Activated T-cell treated with anti-CD3 and anti-CD28 coated beads, Interleukin-2, amount 50 U/mL, for 1 hour (primary cell): ENCODE measurements around the gene OR52K2.
"Not testable (repeated sequence)": the region's sequence is repeated elsewhere in the genome, so short reads cannot be mapped to it uniquely, and the experiment has no call there.

Source experiments
- DNase-seq: peaks from one replicate; pipeline ENCODE4 v3.0.0-alpha.2; 2020

Gene OR52K2

DNA sequence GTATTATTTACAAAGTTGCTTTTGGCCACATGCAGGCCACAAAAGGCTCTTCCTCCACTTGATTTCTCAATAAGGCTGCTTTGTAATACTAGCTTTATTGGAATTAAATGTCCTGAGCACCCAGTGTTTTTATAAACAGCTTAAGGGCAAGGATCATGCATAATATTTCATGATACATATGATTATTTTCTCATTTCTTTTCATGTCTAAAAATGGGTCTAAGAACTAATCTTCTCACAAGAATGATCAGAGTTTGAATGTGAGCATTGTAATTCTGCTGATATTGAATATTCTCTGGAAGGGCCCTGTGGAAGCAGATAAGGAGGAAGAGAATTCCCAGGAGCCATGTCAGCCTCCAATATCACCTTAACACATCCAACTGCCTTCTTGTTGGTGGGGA, at the start of gene OR52K2:
Gene OR52K2, plus strand, starts transcription at position 301 of the 400 bp plus-strand sequence. Its CDS starts 45 bp downstream, at position 346.
- no peak for DNase-seq

DNA sequence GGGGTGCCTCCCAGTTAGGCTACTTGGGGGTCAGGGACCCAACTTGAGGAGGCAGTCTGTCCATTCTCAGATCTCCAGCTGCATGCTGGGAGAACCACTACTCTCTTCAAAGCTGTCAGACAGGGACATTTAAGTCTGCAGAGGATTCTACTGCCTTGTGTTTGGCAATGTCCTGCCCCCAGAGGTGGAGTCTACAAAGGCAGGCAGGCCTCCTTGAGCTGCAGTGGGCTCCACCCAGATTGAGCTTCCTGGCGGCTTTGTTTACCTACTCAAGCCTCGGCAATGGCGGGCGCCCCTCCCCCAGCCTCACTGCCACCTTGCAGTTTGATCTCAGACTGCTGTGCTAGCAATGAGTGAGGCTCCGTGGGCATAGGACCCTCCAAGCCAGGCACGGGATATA, 42.9 kb upstream of the OR52K2 start:
- DNase-seq = not testable (repeated sequence)

DNA sequence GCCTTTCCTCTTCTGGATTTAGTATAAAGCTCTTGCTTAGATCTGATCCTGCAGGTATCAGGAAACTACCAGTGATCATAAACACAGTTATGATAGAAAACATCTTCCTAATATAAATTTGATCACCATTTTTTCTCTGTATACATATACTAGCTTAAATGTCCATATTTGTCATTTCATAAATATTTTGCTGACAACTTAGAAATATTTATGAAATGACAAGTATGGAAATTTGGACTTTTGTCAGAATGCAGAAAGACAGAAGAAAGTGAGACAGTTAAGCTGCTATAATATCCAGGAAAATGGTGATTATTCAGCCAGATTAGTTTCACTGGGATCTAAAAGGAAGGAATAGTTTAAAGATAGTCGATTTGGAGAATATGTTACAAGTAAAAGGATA, 32.8 kb upstream of the OR52K2 start:
- DNase-seq = no peak

DNA sequence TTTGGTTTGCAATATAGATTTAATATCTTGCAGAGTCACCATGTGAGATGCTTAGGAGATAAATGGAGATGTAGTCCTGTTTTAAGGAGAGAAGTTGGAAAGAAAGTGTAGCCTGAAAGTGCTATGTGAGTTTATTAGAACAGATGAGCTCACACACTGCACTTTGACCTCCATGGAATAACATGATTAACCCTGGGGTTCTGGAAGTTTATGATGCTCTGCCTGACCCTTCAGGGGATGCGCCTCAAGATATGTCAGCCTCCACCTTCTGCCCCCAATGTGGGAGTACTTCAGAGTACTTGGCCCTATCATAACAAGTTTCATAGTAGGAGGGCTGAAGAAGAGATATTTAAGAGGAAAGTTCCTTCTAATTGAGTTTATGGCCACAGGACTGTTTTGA, 32.3 kb upstream of the OR52K2 start:
- DNase-seq = no peak

DNA sequence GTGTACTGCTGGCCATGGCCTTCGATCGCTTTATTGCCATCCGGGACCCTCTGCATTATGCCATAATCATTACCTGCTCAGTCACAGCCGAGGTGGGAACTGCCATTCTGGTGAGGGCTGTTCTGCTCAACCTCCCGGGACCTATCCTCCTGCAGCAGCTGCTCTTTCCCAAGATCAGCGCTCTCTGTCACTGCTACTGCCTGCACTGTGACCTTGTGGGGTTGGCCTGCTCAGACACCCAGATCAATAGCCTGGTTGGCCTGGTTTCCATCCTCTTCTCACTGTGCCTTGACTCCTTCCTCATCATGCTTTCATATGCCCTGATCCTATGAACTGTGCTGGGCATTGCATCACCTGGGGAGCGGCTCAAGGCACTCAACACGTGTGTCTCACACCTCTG, 30.7 kb upstream of the OR52K2 start:
- no peak for DNase-seq

DNA sequence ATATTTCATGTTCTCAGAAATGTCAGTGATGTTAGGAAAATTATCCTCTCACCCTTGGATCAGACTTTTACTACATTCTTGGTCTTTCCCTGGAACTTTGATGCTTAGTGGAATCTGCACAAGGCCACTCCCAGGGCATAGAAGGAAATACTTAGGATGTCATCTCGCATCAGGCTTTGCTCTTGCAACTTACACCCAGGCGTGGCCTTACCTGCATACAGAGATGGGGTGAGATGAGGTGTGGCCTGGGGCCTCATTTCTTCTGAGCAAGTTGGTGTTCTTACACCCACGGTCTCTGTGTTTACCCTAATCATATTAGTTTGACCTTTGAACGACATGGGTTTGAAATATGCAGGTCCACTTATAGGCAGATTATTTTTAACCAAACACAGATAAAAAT, 19.0 kb upstream of the OR52K2 start:
- no peak for DNase-seq

DNA sequence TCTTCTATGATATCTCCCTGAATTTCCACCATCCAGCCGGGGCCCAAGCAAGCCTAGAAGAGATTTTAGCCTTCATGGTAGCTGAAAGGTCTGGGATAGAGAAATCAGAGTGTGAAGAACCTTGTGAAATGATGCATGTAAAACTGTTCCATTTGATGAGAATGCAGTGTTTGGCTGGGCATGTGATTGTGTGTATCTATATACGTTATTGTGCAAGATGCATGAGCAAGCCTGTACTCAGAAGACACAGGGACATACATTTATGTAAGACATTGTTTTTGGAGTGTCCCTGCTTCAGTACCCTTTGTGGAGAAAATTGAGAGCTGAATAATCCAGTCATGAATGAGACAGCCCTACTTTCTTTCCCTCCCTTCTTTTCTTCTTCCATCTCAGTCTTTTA, 15.2 kb upstream of the OR52K2 start:
- no peak for DNase-seq

DNA sequence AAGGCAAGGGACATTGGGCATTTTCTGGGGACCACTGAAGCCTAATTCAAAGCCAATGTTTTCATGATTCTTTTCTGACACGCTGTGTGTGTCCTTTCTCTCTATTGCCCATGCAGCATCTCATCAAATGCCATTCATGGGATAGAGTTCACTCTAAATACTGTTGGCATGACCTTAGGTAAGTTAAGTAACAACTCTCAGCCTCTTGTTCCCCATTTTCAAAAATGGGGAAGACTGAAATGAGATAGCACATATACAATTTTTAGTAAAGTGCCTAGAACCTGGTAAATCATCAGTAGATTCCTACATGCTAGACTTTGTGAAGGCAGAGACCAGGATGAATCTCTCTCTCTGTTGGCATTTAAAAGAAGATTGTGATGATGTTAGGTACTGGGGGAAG, 12.7 kb upstream of the OR52K2 start:
- no peak for DNase-seq

DNA sequence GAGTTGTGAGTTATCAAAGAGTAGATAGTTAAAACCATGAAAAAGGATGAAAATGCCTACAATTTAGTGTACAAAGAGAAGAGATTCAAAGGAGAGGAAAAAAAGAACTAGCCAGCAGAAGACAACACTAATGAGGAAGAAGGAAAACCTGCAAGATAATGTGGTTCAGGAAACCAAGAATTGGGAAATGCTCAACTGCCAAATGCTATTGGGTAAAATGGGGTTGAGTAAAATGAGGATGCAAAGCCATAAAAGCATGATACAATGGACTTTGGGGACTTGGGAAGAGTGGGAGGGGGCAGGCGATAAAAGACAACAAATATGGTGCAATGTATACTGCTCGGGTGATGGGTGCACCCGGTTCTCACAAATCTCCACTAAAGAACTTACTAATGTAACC, 7.6 kb upstream of the OR52K2 start:
- no peak for DNase-seq

DNA sequence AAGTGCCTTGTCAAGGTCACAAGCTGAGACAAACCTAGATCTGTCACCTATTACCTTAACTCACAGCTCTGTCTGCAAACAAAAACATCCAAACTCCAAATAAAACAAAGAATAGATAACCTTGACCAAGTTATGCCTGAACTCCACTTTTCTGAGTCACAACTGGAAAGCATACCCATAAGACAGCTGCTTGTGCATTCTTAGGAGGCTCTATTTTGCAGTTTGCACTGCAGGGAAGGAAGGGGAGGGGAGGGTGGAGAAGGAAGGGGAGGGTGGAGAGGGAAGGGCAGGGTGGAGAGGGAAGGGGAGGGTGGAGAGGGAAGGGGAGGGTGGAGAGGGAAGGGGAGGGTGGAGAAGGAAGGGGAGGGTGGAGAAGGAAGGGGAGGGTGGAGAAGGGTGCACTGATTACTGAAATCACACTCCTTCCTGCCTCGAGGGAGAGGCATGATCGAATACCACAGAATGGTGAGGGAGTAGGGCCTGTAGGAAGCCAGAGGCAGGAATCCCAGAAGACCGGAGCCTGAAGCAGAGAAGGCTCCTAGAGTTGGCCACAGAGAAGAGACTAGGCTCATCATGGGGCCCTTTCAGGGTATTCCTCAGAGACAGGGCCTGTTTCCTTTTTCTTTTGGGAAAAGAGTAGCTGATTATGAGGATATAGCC, 5.7 kb upstream of the OR52K2 start:
- no peak for DNase-seq

DNA sequence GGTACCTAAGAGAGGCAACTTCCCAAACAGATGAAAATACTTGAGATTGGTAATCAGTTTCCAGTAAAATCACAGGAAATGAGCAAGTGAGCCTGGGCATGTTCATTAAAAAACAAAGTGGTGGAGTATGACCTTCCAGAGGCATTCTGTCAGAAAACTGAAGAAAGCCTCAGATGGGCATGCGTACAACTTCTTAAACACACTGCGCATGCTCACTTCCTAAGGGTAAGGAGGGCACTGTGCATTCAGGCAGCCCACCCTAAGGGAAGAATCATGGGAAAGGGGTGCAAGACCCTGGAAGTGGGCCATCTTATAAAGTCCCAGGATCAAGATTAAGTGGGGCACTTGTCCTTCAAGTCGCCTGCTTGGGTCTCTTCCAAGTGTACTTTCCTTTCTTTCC, 4.0 kb downstream of the OR52K2 start:
- no peak for DNase-seq

DNA sequence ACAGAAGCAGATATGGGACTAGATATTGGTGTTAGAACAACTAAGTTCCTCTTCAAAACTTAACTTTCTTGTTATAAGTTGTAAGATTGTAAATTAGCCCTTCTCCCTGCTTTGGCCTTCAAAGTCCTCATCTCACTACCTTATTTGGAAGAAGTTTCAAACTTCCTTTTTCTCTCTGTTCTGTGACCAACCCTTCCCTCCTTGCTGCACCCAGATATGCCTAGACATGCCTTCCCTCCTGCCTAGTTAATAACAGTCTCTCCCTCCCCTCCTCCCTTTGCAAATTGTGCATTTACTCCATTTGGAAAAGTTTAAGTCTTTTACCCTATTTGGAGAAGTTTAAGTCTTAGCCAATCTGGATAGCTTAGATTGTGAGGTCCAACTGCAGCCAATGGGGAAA, 4.9 kb downstream of the OR52K2 start:
- DNase-seq = no peak

DNA sequence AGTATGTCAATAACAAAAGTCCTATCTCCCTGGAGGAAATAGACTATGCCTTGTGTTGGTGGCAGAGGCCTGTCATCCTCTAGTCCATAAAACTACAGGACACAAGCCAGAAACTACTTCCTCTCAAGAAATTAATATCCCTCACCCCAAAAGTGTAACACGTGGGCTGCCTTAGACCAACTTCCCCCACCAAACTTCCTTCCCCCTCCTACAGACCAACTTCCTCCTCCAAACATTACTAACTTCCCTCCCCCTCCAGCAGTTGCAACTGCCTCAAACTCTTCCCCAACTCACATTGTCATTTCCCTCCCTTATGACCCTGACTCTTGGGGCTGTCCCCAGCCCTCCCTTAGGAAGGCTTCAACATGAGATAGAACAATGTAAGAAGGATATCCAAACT, 6.3 kb downstream of the OR52K2 start:
- DNase-seq = no peak

DNA sequence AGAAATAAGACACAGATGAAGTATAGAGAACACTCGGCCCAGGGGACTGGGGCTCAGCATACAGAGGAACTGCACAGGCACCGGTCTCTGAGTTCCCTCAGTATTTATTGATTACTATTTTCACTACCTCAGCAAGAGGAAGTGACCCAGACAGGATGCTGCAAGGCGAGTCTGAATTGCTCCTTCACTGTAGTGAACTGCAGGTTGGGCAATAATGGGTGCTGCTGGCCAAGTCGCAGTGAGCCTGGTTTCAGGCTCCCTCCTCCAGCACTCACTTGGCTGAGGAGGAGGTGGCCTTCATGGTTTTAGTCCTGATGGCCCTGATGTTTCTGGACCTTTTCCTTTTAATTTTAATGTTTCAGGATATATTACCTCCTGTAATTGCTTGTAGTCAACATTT, 10.4 kb downstream of the OR52K2 start:
- no peak for DNase-seq

DNA sequence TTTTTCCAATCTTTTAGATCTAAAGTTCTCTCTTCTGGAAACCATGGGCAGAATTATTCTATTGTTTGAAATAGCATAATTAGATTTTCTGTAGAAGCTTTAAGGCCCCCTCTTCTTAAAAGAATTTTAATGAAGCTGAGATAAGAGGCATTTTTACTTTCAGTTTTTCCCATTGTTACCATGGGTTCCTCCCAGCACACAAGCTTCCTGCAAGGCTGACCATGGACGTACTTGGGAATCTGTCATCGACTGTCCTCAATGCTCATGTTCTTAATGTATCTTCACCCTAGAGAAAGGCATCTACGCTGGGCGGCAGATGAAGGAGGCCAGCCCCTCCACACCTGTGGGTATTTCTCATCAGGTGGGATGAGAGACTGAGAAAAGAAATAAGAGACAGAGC, 11.1 kb downstream of the OR52K2 start:
- no peak for DNase-seq

DNA sequence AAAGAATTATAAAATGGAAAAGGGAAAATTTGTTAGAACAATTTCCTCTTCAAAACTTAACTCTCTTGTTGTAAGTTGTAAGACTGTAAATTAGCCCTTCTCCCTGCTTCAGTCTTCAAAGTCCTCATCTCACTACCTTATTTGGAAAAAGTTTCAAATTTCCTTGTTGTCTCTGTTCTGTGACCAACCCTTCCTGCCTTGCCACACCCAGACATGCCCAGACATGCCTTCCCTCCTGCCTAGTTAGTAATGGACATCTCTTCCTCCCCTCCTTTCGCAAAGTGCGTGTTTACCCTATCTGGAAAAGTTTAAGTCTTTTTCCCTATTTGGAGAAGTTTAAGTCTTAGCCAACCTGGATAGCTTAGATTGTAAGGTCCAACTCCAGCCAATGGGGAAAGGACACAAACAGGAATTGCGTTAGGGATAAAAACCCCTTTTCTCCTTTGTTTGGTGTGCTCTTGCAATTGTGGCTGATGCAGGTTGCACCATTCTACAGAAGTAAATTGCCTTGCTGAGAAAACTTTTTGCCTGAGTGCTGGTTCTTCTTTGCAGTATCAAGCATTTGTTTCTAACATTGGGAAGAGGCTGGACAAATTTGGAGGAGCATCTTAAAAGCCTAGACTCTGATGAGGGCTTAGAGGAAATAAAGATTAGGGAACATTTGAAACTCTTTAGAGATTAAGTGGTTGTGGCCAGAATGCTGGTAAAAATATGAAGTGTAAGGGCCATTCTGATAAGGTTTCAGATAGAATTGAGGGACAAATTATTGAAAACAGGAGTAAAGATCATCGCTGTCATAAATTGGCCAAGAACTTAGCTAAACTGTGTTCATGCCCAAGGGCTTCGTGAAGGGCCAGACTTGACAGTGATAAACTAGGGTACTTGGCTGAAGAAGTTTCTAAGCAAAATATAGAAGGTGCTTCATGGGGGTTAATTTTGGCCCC, 15.4 kb downstream of the OR52K2 start:
- no peak for DNase-seq

DNA sequence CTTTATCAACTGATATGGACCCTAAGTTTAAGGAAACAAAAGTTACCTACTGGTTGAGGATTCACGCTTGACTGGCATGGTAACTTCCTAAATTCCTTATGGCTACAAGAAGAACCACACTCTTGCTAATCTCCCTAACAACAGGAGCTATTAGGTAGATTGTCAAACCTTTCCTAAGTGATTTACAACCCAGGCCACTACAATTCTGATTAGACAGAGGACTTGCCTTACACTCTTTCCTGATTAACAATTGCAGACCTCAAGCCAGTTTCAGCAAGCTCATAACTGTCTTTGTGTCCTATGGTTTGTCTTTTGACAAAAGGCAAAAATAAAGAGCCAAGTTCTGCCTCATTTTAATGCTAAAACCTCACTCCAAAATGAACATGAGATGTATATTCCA, 16.3 kb downstream of the OR52K2 start:
- no peak for DNase-seq

DNA sequence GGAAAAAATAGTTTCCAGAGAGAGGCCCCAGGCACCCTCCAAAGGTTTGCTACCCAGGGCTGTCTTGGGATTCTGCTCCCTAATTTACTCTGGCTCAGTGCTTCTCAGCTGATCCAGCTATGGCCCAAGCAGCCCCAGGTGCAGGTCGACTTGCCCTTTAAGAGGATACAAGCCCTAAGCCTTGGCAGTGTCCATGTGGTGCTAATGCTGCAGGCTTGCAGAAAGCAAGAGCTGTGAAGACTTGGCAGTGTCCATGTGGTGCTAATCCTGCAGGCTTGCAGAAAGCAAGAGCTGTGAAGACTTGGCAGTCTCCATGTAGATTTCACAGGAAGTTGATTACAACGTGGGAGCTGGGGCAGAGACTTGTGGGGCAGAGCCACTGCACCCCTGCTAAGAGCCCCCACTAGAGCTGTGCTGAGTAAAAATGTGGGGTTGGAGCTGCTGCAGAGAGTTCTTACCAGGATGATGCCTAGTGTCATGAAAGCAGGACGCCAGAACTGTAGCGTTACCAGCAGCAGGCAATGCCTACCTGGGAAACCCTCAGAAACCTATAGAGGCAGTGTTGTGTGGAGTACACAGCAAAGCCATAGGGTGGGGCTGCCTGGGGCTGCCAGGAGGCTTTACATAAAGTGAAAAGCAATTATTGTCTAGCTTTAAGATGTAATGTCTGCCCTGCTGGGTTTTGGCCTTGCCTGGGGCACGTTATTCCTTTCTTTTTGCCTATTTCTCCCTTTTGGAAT, 17.2 kb downstream of the OR52K2 start:
- no peak for DNase-seq

DNA sequence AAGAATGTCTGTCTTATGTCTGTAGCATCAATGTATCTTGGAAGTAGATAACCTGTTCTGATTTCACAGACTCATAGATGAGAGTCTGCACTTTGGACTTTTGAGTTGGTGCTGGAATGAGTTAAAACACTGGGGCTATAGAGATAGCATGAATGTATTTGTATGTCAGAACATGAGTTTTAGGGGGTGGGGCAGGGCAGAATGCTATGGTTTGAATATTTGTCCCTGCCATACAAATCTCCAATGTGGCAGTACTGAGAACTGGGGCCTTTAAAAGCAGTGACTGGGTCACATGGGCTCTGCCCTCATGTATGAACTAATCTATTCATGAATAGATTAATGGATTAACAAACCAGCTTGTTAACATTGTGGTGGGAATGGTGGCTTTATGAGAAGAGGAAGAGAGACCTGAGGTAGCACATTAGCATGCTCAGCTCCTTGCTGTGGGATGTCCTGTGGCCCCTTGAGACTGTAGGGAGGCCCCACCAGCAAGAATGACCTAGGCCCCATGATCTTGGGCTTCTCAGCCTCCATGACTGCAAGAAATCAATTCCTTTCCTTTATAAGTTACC, 17.9 kb downstream of the OR52K2 start:
- no peak for DNase-seq

DNA sequence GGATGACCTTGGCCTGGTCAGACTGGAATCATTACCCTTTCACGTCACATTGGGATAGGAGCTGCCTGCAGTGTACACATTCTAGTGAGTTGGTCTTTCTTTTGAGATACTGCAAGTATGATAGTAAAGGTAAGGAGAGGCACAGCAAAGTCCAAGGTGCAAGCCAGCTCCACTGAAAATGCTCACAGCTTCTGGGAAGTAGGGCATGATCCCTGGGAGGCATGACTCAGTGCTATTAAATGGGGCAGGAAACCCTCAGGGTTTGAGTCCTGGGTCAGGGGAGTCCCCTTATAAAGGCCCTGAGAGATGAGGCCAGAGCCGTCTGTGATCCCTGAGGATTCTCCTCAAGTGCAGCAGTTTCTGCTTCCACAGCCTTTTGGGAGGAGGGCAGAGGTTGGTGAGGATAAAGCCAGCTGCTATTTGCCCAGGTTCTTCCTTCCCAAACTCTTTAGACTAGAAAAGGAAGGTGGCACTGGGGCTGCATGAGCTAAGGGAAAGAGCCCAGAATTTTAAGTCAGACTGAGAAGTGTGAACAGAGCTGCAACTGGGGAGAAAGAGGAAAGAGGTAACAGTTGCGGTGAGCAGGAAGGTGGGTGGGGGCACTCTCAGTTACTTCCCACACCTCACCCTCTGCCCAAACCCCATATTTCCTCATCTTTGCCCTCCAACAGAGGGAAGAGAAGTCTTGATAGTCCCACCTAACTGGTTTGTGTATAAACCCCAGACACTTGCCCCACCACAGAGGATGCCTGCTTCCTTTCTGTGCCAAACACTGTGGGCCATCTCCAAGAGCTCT, 18.9 kb downstream of the OR52K2 start:
- DNase-seq = no peak

DNA sequence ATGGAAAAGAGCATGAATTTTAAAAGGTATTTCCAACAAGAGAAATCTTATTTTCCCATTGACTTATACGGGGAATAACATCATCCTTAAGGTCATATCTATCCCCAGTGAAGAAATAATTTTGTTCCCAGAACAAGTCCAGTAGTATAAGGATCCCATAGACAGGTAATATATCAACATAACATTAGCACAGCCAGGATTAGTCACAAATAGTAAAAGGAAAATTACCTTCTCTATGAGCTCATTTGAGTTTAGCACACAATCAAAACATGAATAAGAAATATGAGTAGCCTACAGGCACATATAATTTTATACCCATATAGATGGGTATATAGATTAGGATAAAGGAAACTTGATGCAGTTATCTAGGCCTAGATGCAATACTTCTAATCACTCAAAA, 30.5 kb downstream of the OR52K2 start:
- no peak for DNase-seq

DNA sequence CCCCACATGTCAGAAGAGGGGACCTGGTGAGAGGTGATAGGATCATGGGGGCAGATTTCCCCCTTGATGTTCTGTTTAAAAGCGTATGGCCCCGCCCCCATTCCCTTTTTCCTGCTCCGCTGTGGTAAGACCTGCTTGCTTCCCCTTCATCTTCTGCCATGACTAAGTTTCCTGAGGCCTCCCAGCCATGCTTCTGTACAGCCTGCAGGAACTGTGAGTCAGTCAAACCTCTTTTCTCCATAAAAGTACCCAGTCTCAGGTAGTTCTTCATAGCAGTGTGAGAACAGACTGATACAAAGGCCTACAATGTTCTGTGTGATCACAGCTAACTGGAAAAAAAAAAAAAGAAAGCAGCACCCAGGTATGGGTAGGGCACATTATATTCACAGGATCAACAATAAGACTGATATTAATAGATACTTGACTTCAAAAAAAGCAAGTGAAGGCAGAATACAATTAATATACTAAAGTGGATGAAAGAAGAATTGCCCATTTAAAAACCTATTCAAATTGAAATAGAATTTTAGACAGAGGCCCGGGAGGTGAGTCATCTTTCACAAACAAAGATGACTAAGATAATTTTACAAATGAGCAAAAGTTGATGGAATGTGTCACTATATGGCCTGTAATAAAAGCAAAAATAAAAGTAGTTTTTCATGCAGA, 31.6 kb downstream of the OR52K2 start:
- DNase-seq = no peak
